ENCODE results near the gene TRIM24. TPM values are rescaled to one million over a fixed set of nuclear protein-coding genes. Genes with fewer than 3 reads are reported as not detected.

Gene TRIM24
- polyA plus RNA-seq, 1 of the 3 experiments (the other 2 are of a cell fraction): 5.3 TPM

DNA sequence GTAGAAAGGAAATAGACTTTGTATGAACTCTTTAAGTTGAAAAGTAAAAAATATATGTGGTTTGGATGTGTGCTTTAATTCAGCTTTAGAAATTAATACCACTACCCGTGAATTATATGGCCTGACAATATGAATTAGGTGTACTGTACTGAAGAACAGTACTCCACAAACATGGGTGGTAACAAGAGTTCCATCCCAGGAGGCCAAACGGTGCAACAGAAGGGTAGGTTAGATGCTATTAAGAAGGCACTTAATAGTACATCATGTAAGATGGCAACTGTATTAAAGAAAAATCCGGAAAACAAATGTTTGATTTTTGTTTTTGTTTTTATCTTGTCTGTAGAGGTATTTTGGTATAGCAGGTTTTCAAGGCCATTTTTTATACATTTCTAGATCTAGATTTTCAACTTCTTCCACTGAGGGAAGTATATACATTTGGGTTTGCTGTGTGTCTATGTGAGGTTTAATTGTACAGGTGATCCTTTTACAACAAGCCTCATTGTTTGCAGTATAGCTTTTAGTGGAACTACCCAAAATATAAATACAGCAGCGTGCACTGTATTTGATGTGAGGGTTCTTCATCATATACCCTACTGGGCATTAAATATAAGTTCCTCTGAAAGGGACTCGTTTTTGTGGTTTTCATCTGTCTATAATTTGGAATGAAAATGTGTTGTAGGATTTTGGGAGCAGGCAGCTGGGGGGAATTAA is 125.4 kb downstream of the TRIM24 start:
- H3K4me3 ChIP-seq (ENCODE audit: low read depth in 2 of 2, low read length in 1 of 2): no peak overlapping the region
- POLR2A ChIA-PET: no interaction called here
- no peak overlapping the region for H2AFZ ChIP-seq (ENCODE audit: low read depth)
- no peak overlapping the region for H3K9ac ChIP-seq
- H3K4me1 ChIP-seq (ENCODE audit: control insufficient read depth in 1 of 2, insufficient read depth in 2 of 2, low read depth in 1 of 2, low read length in 1 of 2): no peaks in the 10 kb centered on the region
- no peaks in the 10 kb centered on the region for H3F3A ChIP-seq (replicated peaks; ENCODE audit: insufficient read depth)
- peaks cover 47 to 48% of the 10 kb centered on the region in 2 experiments for H3K36me3 ChIP-seq (replicated peaks in 1 of 2; ENCODE audit: control insufficient read depth in 1 of 2, insufficient read depth in 2 of 2, low read length in 1 of 2)
- no peaks in the 10 kb centered on the region for H3K27me3 ChIP-seq (ENCODE audit: insufficient read depth)
- DNase-seq: no peak
- TF ChIP-seq RFX5 (IDR thresholded peaks at IDR 0.05; ENCODE audit: low read length): no peak
- H3K9me2 ChIP-seq: no peaks in the 10 kb centered on the region
- WGBS (ENCODE audit: low lambda C conversion rate): 80% methylated on average over 5 of the region's 5 CpGs
- no peak overlapping the region for H3K27ac ChIP-seq (ENCODE audit: low read depth in 2 of 2, low read length in 1 of 2)
- H4K20me1 ChIP-seq (ENCODE audit: insufficient read depth): no peaks in the 10 kb centered on the region
- no peaks in the 10 kb centered on the region for H3K9me3 ChIP-seq
- H3K79me2 ChIP-seq (ENCODE audit: insufficient read depth): no peaks in the 10 kb centered on the region
- no peak overlapping the region for H3K4me2 ChIP-seq
- CTCF ChIA-PET: interaction anchor here (0.9 to 3.7 kb wide), 2 partner anchors 11 to 154 kb away, joined by 3 to 12 read pairs; no protein-coding TSS in a partner anchor

DNA sequence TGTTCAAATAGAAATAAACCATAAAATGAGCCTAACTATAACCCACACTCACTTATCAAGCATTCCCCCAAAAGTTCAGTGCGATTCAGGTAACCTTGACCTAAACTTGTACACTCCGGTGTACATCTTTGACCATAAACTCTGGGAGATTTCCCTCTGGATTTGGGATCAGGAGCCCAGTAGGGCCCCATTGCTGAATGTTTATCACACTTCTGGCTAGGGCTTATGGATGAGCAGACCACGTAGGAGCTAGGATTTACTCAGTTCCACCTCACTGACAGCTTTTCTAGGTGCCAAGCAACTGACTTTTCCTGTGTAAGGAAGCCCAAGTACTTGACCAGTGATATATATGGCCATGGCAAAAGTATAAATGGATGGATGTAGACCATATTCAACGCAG is 127.4 kb downstream of the TRIM24 start:
- H3K4me2 ChIP-seq: no peak overlapping the region
- no peaks in the 10 kb centered on the region for H3K9me2 ChIP-seq
- no peaks in the 10 kb centered on the region for H3K9me3 ChIP-seq
- H3K79me2 ChIP-seq (ENCODE audit: insufficient read depth): no peaks in the 10 kb centered on the region
- no peak overlapping the region for H2AFZ ChIP-seq (ENCODE audit: low read depth)
- no peak overlapping the region for H3K9ac ChIP-seq
- no peaks in the 10 kb centered on the region for H3K4me1 ChIP-seq (ENCODE audit: control insufficient read depth in 1 of 2, insufficient read depth in 2 of 2, low read depth in 1 of 2, low read length in 1 of 2)
- ChIA-PET CTCF (interaction anchor here (1.0 kb wide), 1 partner anchor 12 kb away, joined by 3 read pairs; no protein-coding TSS in a partner anchor), POLR2A (no interaction called here)
- H3K4me3 ChIP-seq (ENCODE audit: low read depth in 2 of 2, low read length in 1 of 2): no peak overlapping the region
- no peaks in the 10 kb centered on the region for H3F3A ChIP-seq (replicated peaks; ENCODE audit: insufficient read depth)
- TF ChIP-seq JUND (IDR thresholded peaks at IDR 0.05): no peak
- TF ChIP-seq, protein P1, sequence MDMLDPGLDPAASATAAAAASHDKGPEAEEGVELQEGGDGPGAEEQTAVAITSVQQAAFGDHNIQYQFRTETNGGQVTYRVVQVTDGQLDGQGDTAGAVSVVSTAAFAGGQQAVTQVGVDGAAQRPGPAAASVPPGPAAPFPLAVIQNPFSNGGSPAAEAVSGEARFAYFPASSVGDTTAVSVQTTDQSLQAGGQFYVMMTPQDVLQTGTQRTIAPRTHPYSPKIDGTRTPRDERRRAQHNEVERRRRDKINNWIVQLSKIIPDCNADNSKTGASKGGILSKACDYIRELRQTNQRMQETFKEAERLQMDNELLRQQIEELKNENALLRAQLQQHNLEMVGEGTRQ (IDR thresholded peaks at IDR 0.05; ENCODE audit: borderline replicate concordance, low read depth, low read length): no peak
- TF ChIP-seq, protein P2, sequence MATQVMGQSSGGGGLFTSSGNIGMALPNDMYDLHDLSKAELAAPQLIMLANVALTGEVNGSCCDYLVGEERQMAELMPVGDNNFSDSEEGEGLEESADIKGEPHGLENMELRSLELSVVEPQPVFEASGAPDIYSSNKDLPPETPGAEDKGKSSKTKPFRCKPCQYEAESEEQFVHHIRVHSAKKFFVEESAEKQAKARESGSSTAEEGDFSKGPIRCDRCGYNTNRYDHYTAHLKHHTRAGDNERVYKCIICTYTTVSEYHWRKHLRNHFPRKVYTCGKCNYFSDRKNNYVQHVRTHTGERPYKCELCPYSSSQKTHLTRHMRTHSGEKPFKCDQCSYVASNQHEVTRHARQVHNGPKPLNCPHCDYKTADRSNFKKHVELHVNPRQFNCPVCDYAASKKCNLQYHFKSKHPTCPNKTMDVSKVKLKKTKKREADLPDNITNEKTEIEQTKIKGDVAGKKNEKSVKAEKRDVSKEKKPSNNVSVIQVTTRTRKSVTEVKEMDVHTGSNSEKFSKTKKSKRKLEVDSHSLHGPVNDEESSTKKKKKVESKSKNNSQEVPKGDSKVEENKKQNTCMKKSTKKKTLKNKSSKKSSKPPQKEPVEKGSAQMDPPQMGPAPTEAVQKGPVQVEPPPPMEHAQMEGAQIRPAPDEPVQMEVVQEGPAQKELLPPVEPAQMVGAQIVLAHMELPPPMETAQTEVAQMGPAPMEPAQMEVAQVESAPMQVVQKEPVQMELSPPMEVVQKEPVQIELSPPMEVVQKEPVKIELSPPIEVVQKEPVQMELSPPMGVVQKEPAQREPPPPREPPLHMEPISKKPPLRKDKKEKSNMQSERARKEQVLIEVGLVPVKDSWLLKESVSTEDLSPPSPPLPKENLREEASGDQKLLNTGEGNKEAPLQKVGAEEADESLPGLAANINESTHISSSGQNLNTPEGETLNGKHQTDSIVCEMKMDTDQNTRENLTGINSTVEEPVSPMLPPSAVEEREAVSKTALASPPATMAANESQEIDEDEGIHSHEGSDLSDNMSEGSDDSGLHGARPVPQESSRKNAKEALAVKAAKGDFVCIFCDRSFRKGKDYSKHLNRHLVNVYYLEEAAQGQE (IDR thresholded peaks at IDR 0.05; ENCODE audit: low read depth, low read length): no peak
- TF ChIP-seq EZH2phosphoT487 (IDR thresholded peaks at IDR 0.05; ENCODE audit: borderline replicate concordance, low read depth): no peak
- TF ChIP-seq SMC3 (IDR thresholded peaks at IDR 0.05; ENCODE audit: low read depth, low read length): no peak
- no peaks in the 10 kb centered on the region for H3K27me3 ChIP-seq (ENCODE audit: insufficient read depth)
- no peak for DNase-seq
- 94% methylated on average over 4 of the region's 4 CpGs for WGBS (ENCODE audit: low lambda C conversion rate)
- no peak overlapping the region for H3K27ac ChIP-seq (ENCODE audit: low read depth in 2 of 2, low read length in 1 of 2)
- H4K20me1 ChIP-seq (ENCODE audit: insufficient read depth): no peaks in the 10 kb centered on the region
- peaks cover 31 to 33% of the 10 kb centered on the region in 2 experiments for H3K36me3 ChIP-seq (replicated peaks in 1 of 2; ENCODE audit: control insufficient read depth in 1 of 2, insufficient read depth in 2 of 2, low read length in 1 of 2)

All from SK-N-SH (cell line).